Activated naive CD8-positive, alpha-beta T cell treated with anti-CD3 and anti-CD28 coated beads, Interleukin-2, amount 10 ng/mL, durations not matched to agents 7 days and 5 days (primary cell): ENCODE data around the gene PKNOX2. TPM values are rescaled to one million over a fixed set of nuclear protein-coding genes. Genes with fewer than 3 reads are reported as not detected.

Experiments used
- ATAC-seq: fragments of 150-1000 bp; cut with Tn5 transposase; one replicate; pipeline ENCODE4 v1.10.0; 2021; ENCODE audit warnings: low read depth, moderate library complexity
- POLR2A ChIA-PET: fragments of 350-600 bp; sonication (Branson Sonifier 250); formaldehyde crosslinking; loops from one replicate; lab custom pipeline; 2021; ENCODE audit warnings: antibody characterized with exemption; lab: Charles Lee
- DNase-seq: peaks from one replicate; pipeline ENCODE4 v3.0.0; 2021
- H3K27ac Mint-ChIP-seq: one replicate; pipeline ENCODE4 v1.8.0; 2022; ENCODE audit warnings: mild to moderate bottlenecking, mixed read lengths
- H3K27me3 Mint-ChIP-seq: one replicate; pipeline ENCODE4 v1.8.0; 2022; ENCODE audit warnings: mild to moderate bottlenecking, moderate library complexity, mixed read lengths
- H3K36me3 Mint-ChIP-seq: one replicate; pipeline ENCODE4 v1.8.0; 2021; ENCODE audit warnings: mild to moderate bottlenecking, mixed read lengths
- H3K4me1 Mint-ChIP-seq: one replicate; pipeline ENCODE4 v1.8.0; 2021; ENCODE audit warnings: mixed read lengths
- H3K4me3 Mint-ChIP-seq: one replicate; pipeline ENCODE4 v1.8.0; 2022; ENCODE audit warnings: mild to moderate bottlenecking, moderate library complexity, mixed read lengths
- H3K9me3 Mint-ChIP-seq: one replicate; pipeline ENCODE4 v1.8.0; 2021; ENCODE audit warnings: mixed read lengths
- total RNA-seq, 2 experiments: library from RNA; stranded (reverse); gene quantifications; one replicate each; pipeline ENCODE4 v1.2.3, GENCODE V29; 2021

Gene PKNOX2
- total RNA-seq, 2 experiments from 2014 or later, result not detected

DNA sequence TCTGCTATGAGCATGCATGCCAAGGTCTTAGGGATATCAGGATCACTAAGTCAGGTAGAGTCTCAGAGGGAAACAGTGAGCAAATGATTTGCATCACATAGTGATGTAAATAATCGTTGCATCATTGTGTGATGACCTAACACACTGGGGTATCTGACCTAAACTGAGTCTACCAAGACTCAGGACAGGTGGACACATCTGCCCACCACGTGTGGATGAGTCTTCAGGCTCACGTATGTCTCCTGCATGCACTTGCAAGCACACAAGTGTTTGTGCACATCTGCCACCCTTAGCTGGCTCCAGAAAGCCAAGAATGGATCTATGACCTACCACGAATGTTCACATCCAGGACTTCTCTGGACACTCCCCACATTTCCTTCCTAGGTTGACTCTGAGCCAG is 220.3 kb downstream of the PKNOX2 start:
- Mint-ChIP-seq H3K27ac (no peak overlapping the region), H3K4me1 (no peaks in the 10 kb centered on the region), H3K4me3 (no peak overlapping the region), H3K36me3 (no peaks in the 10 kb centered on the region), H3K27me3 (peaks cover 11% of the 10 kb centered on the region), H3K9me3 (no peaks in the 10 kb centered on the region)
- POLR2A ChIA-PET, result no interaction called here
- no peak for ATAC-seq
- no peak for DNase-seq

- Mint-ChIP-seq H3K4me3 (no peak overlapping the region), H3K27ac (no peak overlapping the region), H3K9me3 (no peaks in the 10 kb centered on the region), H3K4me1 (no peaks in the 10 kb centered on the region), H3K27me3 (peaks cover 16% of the 10 kb centered on the region), H3K36me3 (no peaks in the 10 kb centered on the region)
- ATAC-seq, result no peak
- POLR2A ChIA-PET, result no interaction called here
- no peak for DNase-seq
Observed at GRCh38 chr11:125387901-125388300, 223.3 kb downstream of the PKNOX2 start.

DNA sequence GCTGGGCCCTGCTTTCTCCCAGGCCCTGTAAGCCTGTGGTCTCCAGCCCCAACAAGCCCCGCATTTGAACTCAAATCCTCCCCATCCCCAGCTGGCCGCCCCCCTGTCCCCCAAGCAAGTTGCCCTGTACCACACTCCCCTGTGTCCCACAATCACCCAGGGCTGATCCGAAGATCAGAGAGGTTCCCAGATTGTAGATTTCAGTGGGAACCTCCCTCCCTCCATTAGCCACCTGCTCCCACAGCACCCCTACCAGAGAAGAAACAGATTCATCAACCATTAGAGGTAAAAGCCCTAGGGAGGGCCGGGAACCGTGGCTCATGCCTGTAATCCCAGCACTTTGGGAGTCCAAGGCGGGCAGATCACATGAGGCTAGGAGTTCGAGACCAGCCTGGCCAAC is 224.1 kb downstream of the PKNOX2 start:
- Mint-ChIP-seq H3K36me3 (no peaks in the 10 kb centered on the region), H3K27me3 (peaks cover 17% of the 10 kb centered on the region), H3K9me3 (no peaks in the 10 kb centered on the region), H3K4me3 (no peak overlapping the region), H3K27ac (no peak overlapping the region), H3K4me1 (no peaks in the 10 kb centered on the region)
- POLR2A ChIA-PET, result no interaction called here
- DNase-seq (no peak), ATAC-seq (no peak)

DNA sequence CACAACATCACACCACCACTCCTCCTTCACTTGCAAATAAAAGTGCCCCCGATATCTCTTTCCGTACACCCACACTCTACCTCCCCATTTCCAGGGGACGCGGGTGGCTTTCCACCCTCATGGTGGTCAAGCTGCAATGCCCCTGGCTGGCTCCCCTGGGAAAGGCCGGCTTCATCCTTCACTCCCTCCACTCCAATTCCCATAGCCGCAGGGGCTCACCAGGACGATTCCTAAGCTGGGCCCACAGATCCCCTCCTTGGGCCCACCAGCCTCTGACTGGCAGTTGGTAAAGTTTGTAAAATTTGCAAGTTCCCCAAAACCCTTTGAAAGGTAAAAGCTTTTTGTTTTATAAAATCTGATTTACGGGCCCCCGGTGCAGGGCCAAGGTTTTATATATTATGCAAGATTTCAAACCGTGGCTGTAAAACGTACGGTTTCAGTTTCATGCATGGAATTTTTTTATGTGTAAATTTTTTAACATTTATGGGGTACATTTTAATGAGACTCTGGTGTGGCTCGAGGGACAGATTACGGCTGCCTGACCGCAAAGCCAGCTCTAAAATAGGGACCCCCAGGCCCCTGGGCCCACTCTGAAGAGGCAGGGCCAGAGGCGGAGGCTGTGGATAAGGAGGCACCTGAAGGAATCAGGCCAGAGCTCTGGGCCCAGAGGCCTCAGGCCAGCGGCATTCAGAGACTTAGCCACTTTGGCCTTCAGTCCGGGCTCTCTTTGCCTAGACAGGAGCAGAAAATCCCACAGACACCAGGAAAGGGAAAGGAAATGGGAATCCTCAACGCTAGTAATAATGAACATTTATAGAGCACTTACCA is 225.0 kb downstream of the PKNOX2 start:
- POLR2A ChIA-PET, result no interaction called here
- DNase-seq, result no peak
- H3K9me3 Mint-ChIP-seq, result no peaks in the 10 kb centered on the region

GRCh38 chr11:125390946-125391345 is 226.4 kb downstream of the PKNOX2 start:
- H3K4me1 Mint-ChIP-seq, result no peaks in the 10 kb centered on the region
- peaks cover 22% of the 10 kb centered on the region for H3K27me3 Mint-ChIP-seq
- DNase-seq (no peak), ATAC-seq (no peak)
- H3K36me3 Mint-ChIP-seq, result no peaks in the 10 kb centered on the region
- H3K9me3 Mint-ChIP-seq, result no peaks in the 10 kb centered on the region
- POLR2A ChIA-PET, result no interaction called here
- H3K27ac Mint-ChIP-seq, result no peak overlapping the region
- H3K4me3 Mint-ChIP-seq, result no peak overlapping the region

More for the DNA sequence above, 225.0 kb downstream of the PKNOX2 start:
- Mint-ChIP-seq H3K27ac (no peak overlapping the region), H3K4me3 (no peak overlapping the region), H3K36me3 (no peaks in the 10 kb centered on the region), H3K27me3 (peaks cover 21% of the 10 kb centered on the region), H3K4me1 (no peaks in the 10 kb centered on the region)
- ATAC-seq, result no peak

DNA sequence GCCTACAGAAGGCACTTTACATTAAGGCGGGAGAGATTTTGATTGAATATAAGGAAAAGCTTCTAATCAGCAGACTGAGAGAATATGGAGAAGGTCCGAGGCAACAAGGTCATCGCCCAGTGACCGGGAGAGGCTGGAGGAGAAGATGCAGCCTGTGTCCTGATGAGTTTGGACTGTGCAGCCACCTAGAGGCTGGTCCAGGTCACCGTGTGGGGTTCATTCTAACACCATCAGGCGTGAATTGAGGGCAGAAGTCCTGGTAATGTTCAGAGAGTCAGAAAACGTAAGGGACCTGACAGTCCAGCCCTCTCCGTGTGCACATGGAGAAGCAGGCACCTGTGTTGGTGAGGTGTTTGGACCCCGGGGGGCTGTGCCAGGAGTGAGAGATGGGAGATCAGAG is 228.8 kb downstream of the PKNOX2 start:
- DNase-seq, result no peak
- H3K27me3 Mint-ChIP-seq, result peaks cover 22% of the 10 kb centered on the region
- POLR2A ChIA-PET, result no interaction called here
- no peaks in the 10 kb centered on the region for H3K36me3 Mint-ChIP-seq
- no peaks in the 10 kb centered on the region for H3K4me1 Mint-ChIP-seq
- no peak overlapping the region for H3K4me3 Mint-ChIP-seq
- ATAC-seq, result no peak
- no peak overlapping the region for H3K27ac Mint-ChIP-seq
- H3K9me3 Mint-ChIP-seq, result no peaks in the 10 kb centered on the region

DNA sequence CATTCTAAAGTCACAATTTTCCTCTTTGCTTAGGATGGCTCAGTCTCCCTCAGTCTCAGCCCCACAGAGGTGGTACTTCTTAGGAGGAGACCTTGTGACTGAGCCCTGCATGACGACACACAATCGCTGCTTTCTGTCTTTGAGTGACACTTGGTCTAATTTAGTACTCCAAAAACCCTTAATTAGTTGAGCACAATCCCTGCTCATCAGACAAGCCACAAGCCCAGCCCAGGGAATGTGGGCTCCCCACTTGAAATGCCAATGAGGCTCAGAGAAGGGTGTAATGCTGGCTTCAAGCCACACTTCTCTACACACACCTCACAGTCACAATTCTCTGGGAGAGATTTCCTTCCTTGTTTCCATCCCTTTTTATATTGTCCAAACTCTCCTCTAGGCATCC is 229.7 kb downstream of the PKNOX2 start:
- peaks cover 22% of the 10 kb centered on the region for H3K27me3 Mint-ChIP-seq
- POLR2A ChIA-PET, result no interaction called here

DNA sequence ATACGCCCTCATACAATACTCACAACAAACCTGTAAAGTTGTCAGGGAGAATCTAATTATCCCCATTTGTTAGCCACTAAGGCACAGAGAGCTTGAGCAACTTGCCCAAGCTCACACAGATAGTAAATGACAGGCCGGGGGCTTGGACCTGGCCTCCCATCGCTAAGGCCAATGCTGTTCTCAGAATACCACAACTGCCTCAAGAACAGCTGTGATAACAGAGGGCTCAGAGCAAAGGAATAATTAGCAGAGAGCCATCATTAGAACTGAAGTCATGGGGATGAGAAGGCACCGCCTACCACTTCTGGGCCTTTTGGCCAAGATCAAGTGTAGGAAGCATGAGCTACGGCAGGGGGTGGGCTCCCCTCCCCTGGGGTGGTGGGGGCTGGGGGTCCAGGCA is 232.9 kb downstream of the PKNOX2 start:
- DNase-seq, result no peak
- Mint-ChIP-seq H3K4me1 (no peaks in the 10 kb centered on the region), H3K27me3 (peaks cover 22% of the 10 kb centered on the region), H3K9me3 (no peaks in the 10 kb centered on the region), H3K4me3 (no peak overlapping the region), H3K27ac (no peak overlapping the region), H3K36me3 (no peaks in the 10 kb centered on the region)
- ATAC-seq, result no peak
- POLR2A ChIA-PET, result no interaction called here

More for the DNA sequence above, 229.7 kb downstream of the PKNOX2 start:
- no peaks in the 10 kb centered on the region for H3K4me1 Mint-ChIP-seq
- no peak for DNase-seq
- no peak for ATAC-seq
- H3K27ac Mint-ChIP-seq, result no peak overlapping the region
- H3K36me3 Mint-ChIP-seq, result no peaks in the 10 kb centered on the region
- H3K9me3 Mint-ChIP-seq, result no peaks in the 10 kb centered on the region
- H3K4me3 Mint-ChIP-seq, result no peak overlapping the region

DNA sequence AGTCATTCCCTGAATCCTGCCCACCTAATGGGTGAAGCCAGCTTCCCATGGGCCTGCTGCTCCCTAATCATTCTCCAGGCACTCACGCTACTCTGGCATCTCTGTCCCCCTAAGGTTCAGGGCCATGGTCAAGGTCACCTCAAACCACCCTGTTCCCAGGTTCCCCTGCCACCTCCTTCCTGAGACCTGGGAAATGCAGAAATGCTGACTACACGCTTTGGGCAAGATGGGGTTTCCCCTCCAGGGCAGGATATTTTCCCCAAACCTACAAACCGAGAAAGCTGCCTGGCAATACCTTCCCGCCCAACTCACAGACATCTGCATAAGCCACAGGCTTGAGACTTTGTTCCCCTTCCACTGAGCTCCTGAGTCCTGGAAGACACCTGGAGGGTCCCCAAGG is 233.9 kb downstream of the PKNOX2 start:
- Mint-ChIP-seq H3K36me3 (no peaks in the 10 kb centered on the region), H3K9me3 (no peaks in the 10 kb centered on the region), H3K27ac (no peak overlapping the region), H3K4me3 (no peak overlapping the region), H3K27me3 (peaks cover 22% of the 10 kb centered on the region), H3K4me1 (no peaks in the 10 kb centered on the region)
- DNase-seq (no peak), ATAC-seq (no peak)
- POLR2A ChIA-PET, result no interaction called here

DNA sequence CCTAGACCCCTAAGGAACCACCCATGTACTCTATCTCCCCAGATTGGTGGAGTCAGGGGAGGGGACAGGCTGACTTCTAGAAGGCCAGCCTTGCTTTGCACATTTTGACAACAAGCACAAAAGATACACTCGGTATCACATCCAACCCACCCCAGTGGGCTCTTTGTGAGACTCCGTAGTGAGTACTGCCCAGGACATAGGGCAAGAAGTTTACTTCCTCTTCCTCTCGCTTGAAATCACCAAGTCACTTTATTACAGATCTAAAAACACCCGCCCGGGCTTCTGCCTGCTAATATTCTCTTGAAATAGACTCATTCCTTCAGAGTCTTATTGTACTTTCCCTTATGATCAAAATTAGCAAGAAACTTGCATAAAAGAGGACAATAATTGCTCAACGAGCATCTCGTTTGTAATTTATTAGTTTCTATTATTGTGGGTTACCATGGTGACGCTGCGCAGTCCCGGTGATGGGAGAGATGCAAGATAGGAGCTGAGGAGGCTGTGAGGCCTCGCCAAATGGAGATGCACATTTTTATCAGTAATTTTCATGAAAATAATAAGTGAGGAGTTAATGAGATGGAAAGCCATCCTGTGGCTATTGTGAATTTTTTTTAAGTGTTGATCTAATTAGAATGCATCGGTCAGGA is 234.6 kb downstream of the PKNOX2 start:
- no peak overlapping the region for H3K4me3 Mint-ChIP-seq
- no peaks in the 10 kb centered on the region for H3K9me3 Mint-ChIP-seq
- H3K27ac Mint-ChIP-seq, result no peak overlapping the region
- POLR2A ChIA-PET, result no interaction called here
- H3K36me3 Mint-ChIP-seq, result no peaks in the 10 kb centered on the region
- peaks cover 24% of the 10 kb centered on the region for H3K27me3 Mint-ChIP-seq
- ATAC-seq, result no peak
- no peaks in the 10 kb centered on the region for H3K4me1 Mint-ChIP-seq
- DNase-seq, result no peak

- Mint-ChIP-seq H3K4me3 (no peak overlapping the region), H3K27me3 (peaks cover 25% of the 10 kb centered on the region), H3K27ac (no peak overlapping the region), H3K9me3 (no peaks in the 10 kb centered on the region), H3K36me3 (no peaks in the 10 kb centered on the region), H3K4me1 (peaks cover 2% of the 10 kb centered on the region)
- POLR2A ChIA-PET, result no interaction called here
- ATAC-seq (no peak), DNase-seq (no peak)
Observed at GRCh38 chr11:125399945-125400344, 235.4 kb downstream of the PKNOX2 start.

GRCh38 chr11:125401235-125401634 is 236.7 kb downstream of the PKNOX2 start:
- peaks cover 32% of the 10 kb centered on the region for H3K27me3 Mint-ChIP-seq
- no peak overlapping the region for H3K4me3 Mint-ChIP-seq
- ATAC-seq (no peak), DNase-seq (no peak)
- H3K27ac Mint-ChIP-seq, result no peak overlapping the region
- peaks cover 2% of the 10 kb centered on the region for H3K4me1 Mint-ChIP-seq
- H3K36me3 Mint-ChIP-seq, result no peaks in the 10 kb centered on the region
- H3K9me3 Mint-ChIP-seq, result no peaks in the 10 kb centered on the region
- POLR2A ChIA-PET, result no interaction called here

DNA sequence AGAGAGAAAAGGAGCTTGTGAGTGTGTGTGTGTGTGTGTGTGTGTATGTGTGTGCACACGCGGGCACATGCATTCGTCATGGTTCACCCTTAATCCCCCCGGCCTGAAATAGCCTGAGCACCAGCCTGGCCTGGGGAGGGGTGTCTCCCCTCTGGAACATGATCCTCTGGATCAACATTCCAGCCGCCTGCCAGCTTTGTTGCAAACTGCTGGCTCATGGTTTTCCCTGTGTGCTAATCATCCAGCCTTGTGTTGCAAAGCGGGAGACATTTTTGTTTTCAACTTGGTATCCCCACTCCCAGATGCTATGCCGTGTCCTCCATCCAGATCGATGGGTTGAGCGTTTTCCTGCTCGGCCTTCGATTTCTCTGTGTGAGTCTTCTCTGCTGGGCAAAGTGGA is 237.2 kb downstream of the PKNOX2 start:
- H3K4me1 Mint-ChIP-seq, result peaks cover 2% of the 10 kb centered on the region
- no peak overlapping the region for H3K27ac Mint-ChIP-seq
- ATAC-seq (no peak), DNase-seq (no peak)
- no peaks in the 10 kb centered on the region for H3K36me3 Mint-ChIP-seq
- peaks cover 34% of the 10 kb centered on the region for H3K27me3 Mint-ChIP-seq
- POLR2A ChIA-PET, result no interaction called here
- H3K9me3 Mint-ChIP-seq, result no peaks in the 10 kb centered on the region
- no peak overlapping the region for H3K4me3 Mint-ChIP-seq

- peaks cover 2% of the 10 kb centered on the region for H3K4me1 Mint-ChIP-seq
- H3K9me3 Mint-ChIP-seq, result no peaks in the 10 kb centered on the region
- no peak overlapping the region for H3K4me3 Mint-ChIP-seq
- DNase-seq (no peak), ATAC-seq (no peak)
- H3K27me3 Mint-ChIP-seq, result peaks cover 40% of the 10 kb centered on the region
- no peak overlapping the region for H3K27ac Mint-ChIP-seq
- POLR2A ChIA-PET, result no interaction called here
- H3K36me3 Mint-ChIP-seq, result no peaks in the 10 kb centered on the region
Observed at GRCh38 chr11:125402435-125402834, 237.9 kb downstream of the PKNOX2 start.
